ENCODE results near the gene EFNA5. TPM values are rescaled to one million over a fixed set of nuclear protein-coding genes. Genes with fewer than 3 reads are reported as not detected.

The EFNA5 gene
- total and polyA plus RNA-seq, 2 of the 13 experiments (the other 11 are each of a cell fraction or from before 2014, with no cell fraction given) = not detected

GRCh38 chr5:107457138-107457537 lies 213.6 kb downstream of the EFNA5 start:
- Histone ChIP-seq H3K9ac (ENCODE audit: insufficient read depth, low read depth, low read length) (no peak overlapping the region), H3K9me3 (ENCODE audit: low read length) (no peaks in the 10 kb centered on the region), H3K36me3 (replicated peaks in 1 of 2; ENCODE audit: control insufficient read depth in 1 of 2, insufficient read depth in 2 of 2, low read length in 2 of 2) (no peaks in the 10 kb centered on the region), H3K27ac (ENCODE audit: extremely low read length, insufficient read depth, low read length) (no peak overlapping the region), H3K4me2 (ENCODE audit: low read depth, low read length) (no peak overlapping the region), H2AFZ (ENCODE audit: low read length) (no peak overlapping the region), H3K4me3 (replicated peaks in 1 of 3; ENCODE audit: insufficient read depth in 1 of 3, low read depth in 2 of 3, low read length in 3 of 3) (no peak overlapping the region), H3K4me1 (ENCODE audit: insufficient read depth, low read length) (no peaks in the 10 kb centered on the region), H3K27me3 (ENCODE audit: control insufficient read depth in 1 of 2, insufficient read depth in 2 of 2, low read length in 2 of 2) (no peaks in the 10 kb centered on the region; a peak in 1 of 5 replicates), H4K20me1 (ENCODE audit: insufficient read depth, low read length) (no peaks in the 10 kb centered on the region), H3K79me2 (ENCODE audit: insufficient read depth, low read length) (no peaks in the 10 kb centered on the region)
- in situ Hi-C loops (cut with HindIII; ENCODE audit: extremely low pct_ligation_motif_present, low pct_unique_long_range_greater_than_20kb) (no loop called here), intact Hi-C loops (cut with micrococcal nuclease; ENCODE audit: unreplicated experiment) (no loop called here)
- 3% methylated on average over 3 of the region's 3 CpGs for WGBS (ENCODE audit: low lambda C conversion rate)
- ChIA-PET CTCF (ENCODE audit: low intra/inter-chr PET ratio, low total read pairs) (no interaction called here), POLR2A (no interaction called here)
- no peak for ATAC-seq
- DNase-seq (ENCODE audit: low spot score) = no peak
- FAIRE-seq = no peak
- BruUV-seq (replicated peaks) = no TSS peak
- TF ChIP-seq ZKSCAN8 (CRISPR knock-in tag; IDR thresholded peaks at IDR 0.05; ENCODE audit: borderline replicate concordance) (no peak), FOXJ3 (CRISPR knock-in tag; IDR thresholded peaks at IDR 0.05; ENCODE audit: borderline replicate concordance) (no peak), ISL2 (CRISPR knock-in tag; IDR thresholded peaks at IDR 0.05) (no peak), FIP1L1 (IDR thresholded peaks at IDR 0.05; ENCODE audit: borderline replicate concordance, insufficient read depth, low read depth, low read length) (no peak), ZFP90 (CRISPR knock-in tag; IDR thresholded peaks at IDR 0.05; ENCODE audit: borderline replicate concordance) (no peak), MEF2D (CRISPR knock-in tag; IDR thresholded peaks at IDR 0.05) (no peak), SNRNP70 (IDR thresholded peaks at IDR 0.05; ENCODE audit: low read depth, low read length) (no peak), CHD2 (IDR thresholded peaks at IDR 0.05; ENCODE audit: low read depth, low read length) (no peak), TRIM24 (CRISPR knock-in tag; IDR thresholded peaks at IDR 0.05) (no peak), JDP2 (CRISPR knock-in tag; IDR thresholded peaks at IDR 0.05; ENCODE audit: borderline replicate concordance) (no peak), FOXP1 (IDR thresholded peaks at IDR 0.05) (no peak), FOXP1 (CRISPR knock-in tag; IDR thresholded peaks at IDR 0.05) (no peak), ZNF432 (CRISPR knock-in tag; IDR thresholded peaks at IDR 0.05; ENCODE audit: borderline replicate concordance) (no peak), ZZZ3 (CRISPR knock-in tag; IDR thresholded peaks at IDR 0.05; ENCODE audit: borderline replicate concordance) (no peak), POGZ (CRISPR knock-in tag; IDR thresholded peaks at IDR 0.05) (no peak)

Measured in HepG2 (cell line).